GM23248 (cell line): ENCODE data around the gene HOMER2. TPM values are rescaled to one million over a fixed set of nuclear protein-coding genes. Genes with fewer than 3 reads are reported as not detected.

Experiments
- DNase-seq: peaks from one replicate; pipeline ENCODE4 v3.0.0-alpha.2; 2015
- H2AFZ ChIP-seq: fragments of 200-600 bp; sonication (generic); 2 replicates; pipeline ENCODE4 v1.6.1; 2016; ENCODE audit warnings: antibody characterized with exemption
- H3F3A ChIP-seq: fragments of 200-600 bp; sonication (generic); 2 replicates; pipeline ENCODE4 v1.6.1; 2016; ENCODE audit warnings: mild to moderate bottlenecking, antibody characterized with exemption, mixed run types; ENCODE audit not compliant: insufficient read depth
- H3K27ac ChIP-seq: fragments of 200-600 bp; sonication (generic); 2 replicates; pipeline ENCODE4 v1.5.1; 2016; ENCODE audit warnings: mild to moderate bottlenecking
- H3K27me3 ChIP-seq: fragments of 200-600 bp; sonication (generic); replicated peaks from 2 replicates; pipeline ENCODE4 v1.6.1; 2016; ENCODE audit warnings: mild to moderate bottlenecking; ENCODE audit not compliant: insufficient read depth
- H3K36me3 ChIP-seq: fragments of 200-600 bp; sonication (generic); 2 replicates; pipeline ENCODE4 v1.6.1; 2016; ENCODE audit warnings: low read depth, mild to moderate bottlenecking
- H3K4me1 ChIP-seq: fragments of 200-600 bp; sonication (generic); 2 replicates; pipeline ENCODE4 v1.6.1; 2016; ENCODE audit warnings: mild to moderate bottlenecking; ENCODE audit not compliant: insufficient read depth
- H3K4me2 ChIP-seq: fragments of 200-600 bp; sonication (generic); one replicate; pipeline ENCODE4 v1.6.1; 2016; ENCODE audit warnings: mild to moderate bottlenecking; ENCODE audit not compliant: unreplicated experiment
- H3K4me3 ChIP-seq: fragments of 200-600 bp; sonication (generic); 2 replicates; pipeline ENCODE4 v1.5.1; 2016; ENCODE audit warnings: mild to moderate bottlenecking
- H3K79me2 ChIP-seq: fragments of 200-600 bp; sonication (generic); 2 replicates; pipeline ENCODE4 v1.6.1; 2016; ENCODE audit warnings: mild to moderate bottlenecking; ENCODE audit not compliant: insufficient read depth
- H3K9ac ChIP-seq: fragments of 200-600 bp; sonication (generic); 2 replicates; pipeline ENCODE4 v1.6.1; 2016; ENCODE audit warnings: mild to moderate bottlenecking
- H3K9me2 ChIP-seq: fragments of 200-600 bp; sonication (generic); 2 replicates; pipeline ENCODE4 v1.6.1; 2016; ENCODE audit warnings: mixed run types, mild to moderate bottlenecking, moderate library complexity; ENCODE audit not compliant: insufficient read depth
- H3K9me3 ChIP-seq: fragments of 200-600 bp; sonication (generic); one replicate; pipeline ENCODE4 v1.6.1; 2017; ENCODE audit warnings: low read depth
- H4K20me1 ChIP-seq: fragments of 200-600 bp; sonication (generic); 2 replicates; pipeline ENCODE4 v1.6.0; 2016; ENCODE audit not compliant: insufficient read depth
- EZH2 ChIP-seq: fragments of 200-600 bp; sonication (generic); IDR thresholded peaks from 2 replicates; pipeline ENCODE4 v1.6.1; 2018; ENCODE audit warnings: antibody characterized with exemption, mild to moderate bottlenecking; ENCODE audit not compliant: insufficient read depth, poor library complexity, severe bottlenecking
- EZH2phosphoT487 ChIP-seq: fragments of 200-600 bp; sonication (generic); IDR thresholded peaks from 2 replicates; pipeline ENCODE4 v1.6.1; 2018; ENCODE audit warnings: antibody characterized with exemption, moderate library complexity, mild to moderate bottlenecking, low read depth; ENCODE audit not compliant: insufficient read depth
- WGBS, 2 experiments: methylation state at CpG; one replicate each; pipeline ENCODE4 v1.1.6; 2015 to 2017; ENCODE audit warnings: low lambda C conversion rate in 2 of 2, low coverage in 1 of 2; ENCODE audit errors: missing lambda C conversion rate in 2 of 2; 5-methylcytosine and 5-hydroxymethylcytosine counted together
- in situ Hi-C: fragments of 300-500 bp; cut with MboI; formaldehyde crosslinking; loops from 2 replicates; pipeline ENCODE4 v1.15.0; 2020
- polyA plus RNA-seq: library from polyadenylated mRNA; unstranded; fragments of >200 nt; fragmentation: Nextera tagmentation; extraction: Ambion mirVana; gene quantifications from 2 replicates; pipeline ENCODE4 v1.2.1, GENCODE V29; 2016
- total RNA-seq: library from RNA; depleted of rRNA; stranded (reverse); fragments of >200 nt; shearing (Covaris generic); gene quantifications from 2 replicates; pipeline ENCODE4 v1.2.3, GENCODE V29; 2014

Gene HOMER2
- total and polyA plus RNA-seq, 2 experiments from 2014 or later = 9.0 to 17.0 TPM

GRCh38 chr15:82832601-82833361, 119.7 kb downstream of the HOMER2 start:
- Histone ChIP-seq H3K9me2 (no peaks in the 10 kb centered on the region), H4K20me1 (no peaks in the 10 kb centered on the region), H3K36me3 (peaks cover 68% of the 10 kb centered on the region), H3K4me1 (peaks cover 24% of the 10 kb centered on the region), H3F3A (peaks cover 51% of the 10 kb centered on the region), H2AFZ (0 out of 2 replicates have a peak overlapping the region, but pooled peaks have one; percentile 9), H3K27me3 (no peaks in the 10 kb centered on the region), H3K9ac (peak overlapping the region; percentile 46), H3K4me3 (peak overlapping the region; percentile 37), H3K4me2 (peak overlapping the region; percentile 75), H3K9me3 (no peaks in the 10 kb centered on the region), H3K27ac (peak overlapping the region; percentile 74), H3K79me2 (peaks cover 28% of the 10 kb centered on the region)
- TF ChIP-seq EZH2phosphoT487 = no peak
- TF ChIP-seq EZH2 = no peak
- 35 to 36% methylated on average over 13 of the region's 13 CpGs for WGBS, 2 experiments
- in situ Hi-C loops = no loop called here
- DNase-seq = peak; percentile 95

- Histone ChIP-seq H3K4me2 (peak overlapping the region; percentile 75), H3K9me3 (no peaks in the 10 kb centered on the region), H4K20me1 (no peaks in the 10 kb centered on the region), H3K4me3 (no peak overlapping the region), H3K27me3 (no peaks in the 10 kb centered on the region), H3K79me2 (peaks cover 28% of the 10 kb centered on the region), H3K27ac (peak overlapping the region; percentile 74), H3K9me2 (no peaks in the 10 kb centered on the region), H3F3A (peaks cover 56% of the 10 kb centered on the region), H2AFZ (no peak overlapping the region), H3K9ac (peak overlapping the region; percentile 29; the same call in 1 of the 2 replicates), H3K36me3 (peaks cover 68% of the 10 kb centered on the region), H3K4me1 (peaks cover 24% of the 10 kb centered on the region)
- no peak for DNase-seq
- TF ChIP-seq EZH2phosphoT487 = no peak
- TF ChIP-seq EZH2 = no peak
- WGBS, 2 experiments = 93 to 95% methylated on average over 5 of the region's 5 CpGs
- in situ Hi-C loops = no loop called here
Measured at GRCh38 chr15:82831894-82832600, 120.5 kb downstream of the HOMER2 start.

- peaks cover 24% of the 10 kb centered on the region for H3K4me1 ChIP-seq
- H3K79me2 ChIP-seq = peaks cover 24% of the 10 kb centered on the region
- no peaks in the 10 kb centered on the region for H4K20me1 ChIP-seq
- H3K36me3 ChIP-seq = peaks cover 68% of the 10 kb centered on the region
- no peak for TF ChIP-seq EZH2
- TF ChIP-seq EZH2phosphoT487 = no peak
- H3K4me3 ChIP-seq = no peak overlapping the region
- no peak overlapping the region for H3K4me2 ChIP-seq
- H3K27me3 ChIP-seq = no peaks in the 10 kb centered on the region
- no peak overlapping the region for H3K27ac ChIP-seq
- H3F3A ChIP-seq = peaks cover 62% of the 10 kb centered on the region
- DNase-seq = no peak
- 87 to 89% methylated on average over 15 to 18 of the region's 18 CpGs for WGBS, 2 experiments
- no peak overlapping the region for H2AFZ ChIP-seq
- in situ Hi-C loops = no loop called here
- H3K9me2 ChIP-seq = no peaks in the 10 kb centered on the region
- H3K9ac ChIP-seq = no peak overlapping the region
- H3K9me3 ChIP-seq = no peaks in the 10 kb centered on the region
Measured at GRCh38 chr15:82830427-82831173, 121.9 kb downstream of the HOMER2 start.

GRCh38 chr15:82829234-82829633, 123.3 kb downstream of the HOMER2 start:
- H3K4me1 ChIP-seq = peaks cover 24% of the 10 kb centered on the region
- H3K27ac ChIP-seq = no peak overlapping the region
- H3F3A ChIP-seq = peaks cover 62% of the 10 kb centered on the region
- peaks cover 69% of the 10 kb centered on the region for H3K36me3 ChIP-seq
- DNase-seq = no peak
- H3K79me2 ChIP-seq = peaks cover 14% of the 10 kb centered on the region
- H4K20me1 ChIP-seq = no peaks in the 10 kb centered on the region
- no peaks in the 10 kb centered on the region for H3K9me3 ChIP-seq
- H2AFZ ChIP-seq = no peak overlapping the region
- TF ChIP-seq EZH2phosphoT487 (no peak), EZH2 (no peak)
- H3K4me2 ChIP-seq = no peak overlapping the region
- H3K4me3 ChIP-seq = no peak overlapping the region
- H3K27me3 ChIP-seq = no peaks in the 10 kb centered on the region
- WGBS, 2 experiments = 82 to 88% methylated on average over 4 of the region's 4 CpGs
- no peak overlapping the region for H3K9ac ChIP-seq
- in situ Hi-C loops = no loop called here
- no peaks in the 10 kb centered on the region for H3K9me2 ChIP-seq
